GM21526 (cell line): ENCODE measurements around the gene MYO5C.

Experiments
- ATAC-seq: cut with Tn5 transposase; IDR thresholded peaks from one replicate; pipeline ENCODE4 v1.9.1; 2021; ENCODE audit warnings: moderate library complexity; ENCODE audit not compliant: unreplicated experiment, low FRiP score

The MYO5C gene, protein sequence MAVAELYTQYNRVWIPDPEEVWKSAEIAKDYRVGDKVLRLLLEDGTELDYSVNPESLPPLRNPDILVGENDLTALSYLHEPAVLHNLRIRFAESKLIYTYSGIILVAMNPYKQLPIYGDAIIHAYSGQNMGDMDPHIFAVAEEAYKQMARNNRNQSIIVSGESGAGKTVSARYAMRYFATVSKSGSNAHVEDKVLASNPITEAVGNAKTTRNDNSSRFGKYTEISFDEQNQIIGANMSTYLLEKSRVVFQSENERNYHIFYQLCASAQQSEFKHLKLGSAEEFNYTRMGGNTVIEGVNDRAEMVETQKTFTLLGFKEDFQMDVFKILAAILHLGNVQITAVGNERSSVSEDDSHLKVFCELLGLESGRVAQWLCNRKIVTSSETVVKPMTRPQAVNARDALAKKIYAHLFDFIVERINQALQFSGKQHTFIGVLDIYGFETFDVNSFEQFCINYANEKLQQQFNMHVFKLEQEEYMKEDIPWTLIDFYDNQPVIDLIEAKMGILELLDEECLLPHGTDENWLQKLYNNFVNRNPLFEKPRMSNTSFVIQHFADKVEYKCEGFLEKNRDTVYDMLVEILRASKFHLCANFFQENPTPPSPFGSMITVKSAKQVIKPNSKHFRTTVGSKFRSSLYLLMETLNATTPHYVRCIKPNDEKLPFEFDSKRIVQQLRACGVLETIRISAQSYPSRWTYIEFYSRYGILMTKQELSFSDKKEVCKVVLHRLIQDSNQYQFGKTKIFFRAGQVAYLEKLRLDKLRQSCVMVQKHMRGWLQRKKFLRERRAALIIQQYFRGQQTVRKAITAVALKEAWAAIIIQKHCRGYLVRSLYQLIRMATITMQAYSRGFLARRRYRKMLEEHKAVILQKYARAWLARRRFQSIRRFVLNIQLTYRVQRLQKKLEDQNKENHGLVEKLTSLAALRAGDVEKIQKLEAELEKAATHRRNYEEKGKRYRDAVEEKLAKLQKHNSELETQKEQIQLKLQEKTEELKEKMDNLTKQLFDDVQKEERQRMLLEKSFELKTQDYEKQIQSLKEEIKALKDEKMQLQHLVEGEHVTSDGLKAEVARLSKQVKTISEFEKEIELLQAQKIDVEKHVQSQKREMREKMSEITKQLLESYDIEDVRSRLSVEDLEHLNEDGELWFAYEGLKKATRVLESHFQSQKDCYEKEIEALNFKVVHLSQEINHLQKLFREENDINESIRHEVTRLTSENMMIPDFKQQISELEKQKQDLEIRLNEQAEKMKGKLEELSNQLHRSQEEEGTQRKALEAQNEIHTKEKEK (N-terminal part only)

GRCh38 chr15:52295421-52296001 is at the start of gene MYO5C:
Gene MYO5C (minus strand): TSS chr15:52295804. CDS start chr15:52295636, 168 bp downstream.
- ATAC-seq = no peak

DNA sequence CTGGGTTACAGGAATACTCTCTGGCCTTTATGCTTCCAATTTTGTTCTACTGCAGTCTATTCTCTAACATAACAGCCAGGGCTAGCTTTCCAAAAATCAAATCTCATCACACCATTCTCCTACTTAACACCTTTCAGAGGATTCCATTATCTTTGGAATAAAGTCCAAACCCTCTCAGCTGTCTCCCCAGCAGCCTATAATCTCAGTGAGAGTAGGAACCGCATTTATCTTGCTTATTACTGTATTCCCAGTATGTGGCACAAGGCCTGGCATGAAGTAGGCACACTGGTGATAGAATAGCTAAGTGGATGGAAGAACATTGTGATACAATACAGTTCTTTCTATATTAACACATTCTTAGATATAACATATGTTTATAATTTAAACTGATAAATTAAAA is 49.0 kb upstream of the MYO5C start:
- ATAC-seq = no peak

- ATAC-seq = no peak
Measured at GRCh38 chr15:52343831-52344230, 48.2 kb upstream of the MYO5C start.

DNA sequence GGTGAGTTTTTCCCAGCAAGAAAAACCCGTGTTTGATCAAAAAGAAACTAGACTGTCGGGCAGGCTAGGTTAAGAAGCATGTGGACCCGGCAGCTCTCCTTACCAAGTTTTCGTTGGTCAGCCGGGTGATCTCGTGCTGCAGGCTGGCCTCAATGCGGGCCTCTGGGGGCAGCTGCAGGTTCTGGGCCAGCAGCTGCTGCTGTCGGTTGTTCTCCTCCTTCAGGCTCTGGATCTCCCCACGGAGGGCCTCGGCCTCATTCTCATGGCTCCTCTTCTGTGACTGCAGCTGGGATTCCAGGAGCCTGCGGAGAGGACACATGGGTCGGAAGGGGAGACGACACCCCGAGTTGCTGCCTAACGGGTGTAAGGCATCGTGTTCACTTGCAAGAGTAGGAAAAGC is 44.5 kb upstream of the MYO5C start:
- no peak for ATAC-seq

DNA sequence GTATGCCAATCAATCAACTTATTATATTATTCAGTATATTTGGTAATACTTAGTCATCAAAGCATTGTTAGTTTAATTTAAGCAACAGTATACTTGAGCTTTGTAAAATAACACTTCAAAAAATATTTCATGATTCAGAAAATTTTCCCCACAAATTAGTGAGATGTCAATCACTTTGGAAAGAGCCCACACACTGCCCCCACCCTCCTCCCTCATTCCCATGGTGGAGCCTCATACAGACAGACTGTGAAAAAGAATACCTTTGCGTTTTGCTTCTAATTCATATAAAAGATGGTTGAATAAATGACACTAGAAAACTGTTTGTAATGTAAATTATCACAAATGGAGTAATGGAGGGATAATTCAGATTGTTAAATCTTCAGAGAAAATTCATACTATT is 43.3 kb upstream of the MYO5C start:
- ATAC-seq = no peak

- no peak for ATAC-seq
Measured at GRCh38 chr15:52338058-52338457, 42.5 kb upstream of the MYO5C start.

- ATAC-seq = no peak
Measured at GRCh38 chr15:52337198-52337853, 41.7 kb upstream of the MYO5C start.

DNA sequence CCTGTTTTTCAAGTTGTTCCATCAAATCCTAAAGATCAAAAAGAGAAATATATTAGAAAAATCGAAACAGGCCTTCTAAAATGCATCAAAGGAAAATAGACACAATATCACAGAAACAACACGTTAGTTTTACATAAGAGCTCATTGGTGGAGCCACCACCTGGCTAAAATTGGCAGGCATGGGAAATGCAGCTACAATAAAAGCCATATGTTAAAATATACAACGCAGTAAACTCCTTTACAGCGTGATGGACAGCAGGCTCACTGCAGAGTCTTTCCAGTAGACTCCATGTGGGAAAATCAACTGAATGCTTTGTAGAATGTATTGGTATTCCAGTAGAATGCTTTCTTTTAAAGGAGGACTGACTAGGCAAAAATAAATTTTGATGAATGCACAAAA is 40.9 kb upstream of the MYO5C start:
- no peak for ATAC-seq

GRCh38 chr15:52334491-52335160 is 39.0 kb upstream of the MYO5C start:
- ATAC-seq = no peak

- ATAC-seq = peak; percentile 87
Measured at GRCh38 chr15:52331490-52332240, 36.1 kb upstream of the MYO5C start.

DNA sequence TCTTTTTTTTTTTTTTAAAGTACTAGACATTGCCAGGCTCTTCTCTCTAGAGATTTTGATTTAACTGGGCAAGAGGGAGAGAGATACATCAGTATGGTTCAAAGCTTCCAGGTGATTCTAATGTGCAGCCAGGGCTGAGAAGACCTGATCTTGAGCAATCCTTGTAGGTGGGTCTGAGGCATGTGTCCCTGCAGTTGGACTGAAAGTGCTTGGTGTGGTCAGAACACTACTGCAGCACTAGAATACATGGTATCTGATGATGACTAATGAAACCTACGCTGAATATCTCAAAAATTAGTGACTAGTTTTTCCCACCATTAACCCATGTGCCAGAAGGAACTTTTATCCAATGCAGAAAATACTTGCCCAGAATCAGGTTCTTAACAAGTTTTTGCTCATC is 34.4 kb upstream of the MYO5C start:
- no peak for ATAC-seq

- no peak for ATAC-seq
Measured at GRCh38 chr15:52329150-52329549, 33.5 kb upstream of the MYO5C start.

- ATAC-seq = no peak
Measured at GRCh38 chr15:52328680-52329079, 33.1 kb upstream of the MYO5C start.

- no peak for ATAC-seq
Measured at GRCh38 chr15:52326756-52327155, 31.2 kb upstream of the MYO5C start.

DNA sequence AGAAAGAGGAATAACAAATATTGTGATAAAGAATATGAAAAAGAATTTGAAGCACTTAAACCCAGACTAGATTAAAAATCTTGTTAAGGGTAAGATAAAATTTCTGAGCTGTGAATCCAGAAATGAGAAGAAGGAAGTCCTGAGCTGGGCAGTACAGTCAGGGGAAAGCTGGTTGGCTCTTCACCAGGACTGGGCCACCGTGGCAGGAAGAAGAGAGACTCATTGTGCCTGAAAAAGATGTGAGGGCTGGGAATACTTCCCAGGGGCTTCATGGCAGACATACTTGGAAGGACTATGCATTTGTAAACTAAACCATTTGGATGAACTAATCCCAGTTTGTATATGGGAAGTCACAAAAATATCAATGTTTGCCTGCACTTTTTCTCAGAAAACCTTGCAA is 28.5 kb upstream of the MYO5C start:
- ATAC-seq = no peak

GRCh38 chr15:52318729-52319500 is 23.3 kb upstream of the MYO5C start:
- ATAC-seq = no peak

DNA sequence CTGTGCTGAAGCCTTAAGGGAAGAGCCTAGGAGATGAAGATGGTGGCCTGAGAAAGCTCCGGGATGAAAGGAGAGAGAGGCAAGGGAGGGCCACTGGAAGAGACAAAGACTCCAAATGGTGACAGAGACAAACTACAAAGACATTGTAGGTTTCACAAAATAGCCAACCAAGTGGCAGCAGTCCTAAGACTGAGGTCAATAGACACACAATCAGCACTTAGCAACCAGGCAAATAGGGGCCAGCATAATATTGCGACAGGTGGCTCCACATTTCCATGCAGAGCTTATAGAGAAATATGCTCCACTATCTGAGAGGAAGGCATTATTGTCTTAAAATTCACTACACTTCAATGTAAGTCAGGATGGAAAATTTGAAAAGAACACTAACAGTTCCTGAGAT is 22.1 kb upstream of the MYO5C start:
- ATAC-seq = no peak

GRCh38 chr15:52317022-52317421 is 21.4 kb upstream of the MYO5C start:
- ATAC-seq = no peak
